Mesodermal cell (in vitro differentiated cells): ENCODE measurements around the gene DFFB.

ENCODE experiments used
- H3K27ac ChIP-seq: 2 replicates; pipeline ENCODE4 v1.7.0; 2013; ENCODE audit warnings: mild to moderate bottlenecking, low read depth, low read length, moderate library complexity; ENCODE audit not compliant: severe bottlenecking
- H3K36me3 ChIP-seq: 2 replicates; pipeline ENCODE4 v1.7.1; 2013; ENCODE audit warnings: mild to moderate bottlenecking, low read length, moderate library complexity; ENCODE audit not compliant: control insufficient read depth, insufficient read depth
- H3K4me1 ChIP-seq: one replicate; pipeline ENCODE4 v1.7.1; 2013; ENCODE audit warnings: mild to moderate bottlenecking, low read length; ENCODE audit not compliant: insufficient read depth, control insufficient read depth, poor library complexity, severe bottlenecking
- H3K4me3 ChIP-seq: 2 replicates; pipeline ENCODE4 v1.7.0; 2013; ENCODE audit warnings: low read length, control low read depth, mild to moderate bottlenecking; ENCODE audit not compliant: insufficient read depth, poor library complexity, severe bottlenecking; ENCODE audit errors: extremely low read depth
- H3K9me3 ChIP-seq: 2 replicates; pipeline ENCODE4 v1.7.1; 2013; ENCODE audit warnings: mild to moderate bottlenecking, low read length, moderate library complexity; ENCODE audit not compliant: control insufficient read depth
- WGBS, 2 experiments: methylation state at CpG; one replicate each; pipeline ENCODE4 v1.1.5; 2013; ENCODE audit warnings: missing lambda C conversion rate in 2 of 2; ENCODE audit not compliant: insufficient coverage in 2 of 2; 5-methylcytosine and 5-hydroxymethylcytosine counted together

Gene DFFB

GRCh38 chr1:3904006-3904842 is 46.9 kb downstream of the DFFB start:
- 89 to 93% methylated on average over 17 to 23 of the region's 24 CpGs for WGBS, 2 experiments
- Histone ChIP-seq H3K9me3 (no peaks in the 10 kb centered on the region), H3K4me1 (no peaks in the 10 kb centered on the region), H3K4me3 (no peak overlapping the region), H3K27ac (no peak overlapping the region), H3K36me3 (no peaks in the 10 kb centered on the region)

- H3K9me3 ChIP-seq = no peaks in the 10 kb centered on the region
- H3K27ac ChIP-seq = no peak overlapping the region
- WGBS, 2 experiments = 85 to 89% methylated on average over 3 to 4 of the region's 4 CpGs
- H3K4me3 ChIP-seq = no peak overlapping the region
- no peaks in the 10 kb centered on the region for H3K36me3 ChIP-seq
- no peaks in the 10 kb centered on the region for H3K4me1 ChIP-seq
These were observed 47.5 kb downstream of the DFFB start for GRCh38 chr1:3904843-3905185.

- H3K36me3 ChIP-seq = no peaks in the 10 kb centered on the region
- H3K27ac ChIP-seq = no peak overlapping the region
- H3K9me3 ChIP-seq = no peaks in the 10 kb centered on the region
- WGBS, 2 experiments = 93 to 96% methylated on average over 16 to 19 of the region's 19 CpGs
- H3K4me3 ChIP-seq = no peak overlapping the region
- no peaks in the 10 kb centered on the region for H3K4me1 ChIP-seq
These were observed 48.1 kb downstream of the DFFB start for GRCh38 chr1:3905266-3905952.

GRCh38 chr1:3905953-3906671 is 48.8 kb downstream of the DFFB start:
- no peaks in the 10 kb centered on the region for H3K9me3 ChIP-seq
- no peak overlapping the region for H3K27ac ChIP-seq
- H3K36me3 ChIP-seq = no peaks in the 10 kb centered on the region
- 89 to 90% methylated on average over 14 to 18 of the region's 18 CpGs for WGBS, 2 experiments
- no peak overlapping the region for H3K4me3 ChIP-seq
- H3K4me1 ChIP-seq = peaks cover 2% of the 10 kb centered on the region

GRCh38 chr1:3906672-3907020 is 49.4 kb downstream of the DFFB start:
- no peak overlapping the region for H3K27ac ChIP-seq
- WGBS, 2 experiments = 88 to 91% methylated on average over 11 of the region's 11 CpGs

GRCh38 chr1:3907031-3907534 is 49.8 kb downstream of the DFFB start:
- Histone ChIP-seq H3K36me3 (no peaks in the 10 kb centered on the region), H3K9me3 (no peaks in the 10 kb centered on the region), H3K27ac (no peak overlapping the region), H3K4me1 (peaks cover 5% of the 10 kb centered on the region), H3K4me3 (no peak overlapping the region)
- WGBS, 2 experiments = 85 to 87% methylated on average over 21 to 22 of the region's 22 CpGs

More at GRCh38 chr1:3906672-3907020, 49.4 kb downstream of the DFFB start:
- Histone ChIP-seq H3K9me3 (no peaks in the 10 kb centered on the region), H3K36me3 (no peaks in the 10 kb centered on the region), H3K4me3 (no peak overlapping the region), H3K4me1 (peaks cover 5% of the 10 kb centered on the region)

- WGBS, 2 experiments = 86 to 88% methylated on average over 22 of the region's 22 CpGs
- H3K9me3 ChIP-seq = no peaks in the 10 kb centered on the region
- H3K27ac ChIP-seq = no peak overlapping the region
- no peaks in the 10 kb centered on the region for H3K36me3 ChIP-seq
- peaks cover 5% of the 10 kb centered on the region for H3K4me1 ChIP-seq
- H3K4me3 ChIP-seq = no peak overlapping the region
These were observed 50.4 kb downstream of the DFFB start for GRCh38 chr1:3907621-3908165.

- WGBS, 2 experiments = 75 to 81% methylated on average over 9 to 16 of the region's 17 CpGs
- no peaks in the 10 kb centered on the region for H3K9me3 ChIP-seq
- no peak overlapping the region for H3K27ac ChIP-seq
These were observed 51.7 kb downstream of the DFFB start for GRCh38 chr1:3908886-3909517.

GRCh38 chr1:3909615-3910014 is 52.3 kb downstream of the DFFB start:
- Histone ChIP-seq H3K9me3 (no peaks in the 10 kb centered on the region), H3K4me1 (peaks cover 5% of the 10 kb centered on the region), H3K27ac (no peak overlapping the region), H3K4me3 (no peak overlapping the region), H3K36me3 (no peaks in the 10 kb centered on the region)
- WGBS, 2 experiments = 69 to 90% methylated on average over 2 of the region's 7 CpGs

More at GRCh38 chr1:3908886-3909517, 51.7 kb downstream of the DFFB start:
- no peaks in the 10 kb centered on the region for H3K36me3 ChIP-seq
- peaks cover 5% of the 10 kb centered on the region for H3K4me1 ChIP-seq
- H3K4me3 ChIP-seq = no peak overlapping the region

GRCh38 chr1:3910049-3910731 is 52.9 kb downstream of the DFFB start:
- H3K27ac ChIP-seq = no peak overlapping the region
- 88 to 91% methylated on average over 29 to 30 of the region's 30 CpGs for WGBS, 2 experiments

More at GRCh38 chr1:3910049-3910731, 52.9 kb downstream of the DFFB start:
- no peak overlapping the region for H3K4me3 ChIP-seq
- peaks cover 5% of the 10 kb centered on the region for H3K4me1 ChIP-seq
- H3K9me3 ChIP-seq = no peaks in the 10 kb centered on the region
- H3K36me3 ChIP-seq = no peaks in the 10 kb centered on the region
